H1 (cell line): Measurements from ENCODE around the gene BCL7B. TPM values are rescaled to one million over a fixed set of nuclear protein-coding genes. Genes with fewer than 3 reads are reported as not detected.

Experiments used
- CTCF ChIA-PET: fragments of 300-600 bp; sonication (Branson Sonifier 250); formaldehyde crosslinking; loops from one replicate; lab custom pipeline; 2021; ENCODE audit not compliant: partially characterized antibody; lab: Charles Lee
- POLR2A ChIA-PET: fragments of 300-600 bp; sonication (Branson Sonifier 250); formaldehyde crosslinking; loops from one replicate; lab custom pipeline; 2021; ENCODE audit warnings: inconsistent platforms; ENCODE audit not compliant: partially characterized antibody; lab: Charles Lee
- DNase-seq, 2 experiments: peaks; one replicate each; pipeline versions ENCODE4 v3.0.0 to v3.0.0-alpha.2; 2010 to 2022; ENCODE audit warnings: low spot score in 2 of 2, low read depth in 1 of 2, mixed read lengths in 1 of 2
- FAIRE-seq: peaks from 2 replicates; lab custom pipeline; 2011; peaks lifted over from hg19 to GRCh38; lab: Jason Lieb, UNC
- H2AFZ ChIP-seq: 2 replicates; pipeline ENCODE4 v1.8.1; 2012; ENCODE audit warnings: low read length, inconsistent platforms
- H2AK5ac ChIP-seq: 2 replicates; pipeline ENCODE4 v1.6.1; 2013; ENCODE audit warnings: low read depth, low read length
- H2BK120ac ChIP-seq: replicated peaks from 2 replicates; pipeline ENCODE3; 2013; ENCODE audit warnings: low read depth, low read length, inconsistent platforms
- H2BK12ac ChIP-seq: 2 replicates; pipeline ENCODE4 v1.6.1; 2013; ENCODE audit warnings: low read depth, low read length
- H2BK15ac ChIP-seq: 2 replicates; pipeline ENCODE4 v1.6.1; 2013; ENCODE audit warnings: low read length
- H2BK20ac ChIP-seq: 2 replicates; pipeline ENCODE4 v1.6.1; 2013; ENCODE audit warnings: low read length
- H2BK5ac ChIP-seq: 2 replicates; pipeline ENCODE4 v1.6.1; 2013; ENCODE audit warnings: low read depth, low read length
- H3K14ac ChIP-seq: 2 replicates; pipeline ENCODE4 v1.6.1; 2013; ENCODE audit warnings: inconsistent platforms; ENCODE audit not compliant: insufficient read length
- H3K18ac ChIP-seq: 2 replicates; pipeline ENCODE4 v1.6.1; 2013; ENCODE audit warnings: low read length; ENCODE audit errors: extremely low read depth
- H3K23ac ChIP-seq: 2 replicates; pipeline ENCODE4 v1.6.1; 2013; ENCODE audit warnings: inconsistent platforms; ENCODE audit not compliant: insufficient read length
- H3K23me2 ChIP-seq: 2 replicates; pipeline ENCODE4 v1.6.1; 2013; ENCODE audit warnings: low read depth, low read length
- H3K27ac ChIP-seq: 2 replicates; pipeline ENCODE4 v1.6.1; 2011; ENCODE audit warnings: low read depth, low read length, inconsistent platforms
- H3K27me3 ChIP-seq, 4 experiments: replicated peaks in 1 of 4; 1 replicate in 1 of 4; 2 replicates in 3 of 4; pipeline versions ENCODE4 v1.6.1 to v1.8.1; 2011 to 2013; ENCODE audit warnings: low read length in 3 of 4, mild to moderate bottlenecking in 3 of 4, inconsistent platforms in 2 of 4, mixed read lengths in 2 of 4, moderate library complexity in 1 of 4; ENCODE audit not compliant: control insufficient read depth in 3 of 4, insufficient read depth in 3 of 4; ENCODE audit errors: extremely low read depth in 1 of 4
- H3K36me3 ChIP-seq, 4 experiments: 2 replicates each; pipeline versions ENCODE4 v1.6.1 to v1.8.1; 2011 to 2013; ENCODE audit warnings: mild to moderate bottlenecking in 4 of 4, low read length in 3 of 4, moderate library complexity in 2 of 4, control low read depth in 1 of 4, inconsistent platforms in 1 of 4; ENCODE audit not compliant: insufficient read depth in 4 of 4, control insufficient read depth in 2 of 4
- H3K4ac ChIP-seq: replicated peaks from 2 replicates; pipeline ENCODE3; 2013; ENCODE audit warnings: low read length, low read depth, mixed read lengths, inconsistent platforms; ENCODE audit not compliant: insufficient read length
- H3K4me1 ChIP-seq, 4 experiments: replicated peaks in 1 of 4; 1 replicate in 1 of 4; 2 replicates in 3 of 4; pipeline versions ENCODE4 v1.6.1 to v1.8.1; 2011 to 2013; ENCODE audit warnings: low read length in 3 of 4, inconsistent platforms in 2 of 4, mixed read lengths in 1 of 4; ENCODE audit not compliant: insufficient read depth in 4 of 4, control insufficient read depth in 3 of 4
- H3K4me2 ChIP-seq, 2 experiments: 2 replicates each; pipeline versions ENCODE4 v1.6.1 to v1.8.1; 2011 to 2013; ENCODE audit warnings: low read depth in 2 of 2, low read length in 2 of 2, control low read depth in 1 of 2, inconsistent platforms in 1 of 2, mild to moderate bottlenecking in 1 of 2; ENCODE audit not compliant: insufficient read depth in 1 of 2
- H3K4me3 ChIP-seq, 4 experiments: fragments of 200-600, 300-600 bp in 1 of 4; sonication (generic), shearing (Covaris generic), sonication (Bioruptor Twin) in 1 of 4; 2 replicates each; pipeline versions ENCODE4 v1.5.1 to v1.8.1; 2011 to 2016; ENCODE audit warnings: low read length in 4 of 4, low read depth in 3 of 4, control low read depth in 2 of 4, inconsistent platforms in 2 of 4, mild to moderate bottlenecking in 2 of 4, mixed read lengths in 1 of 4, moderate library complexity in 1 of 4; ENCODE audit not compliant: insufficient read depth in 2 of 4; ENCODE audit errors: extremely low read depth in 1 of 4
- H3K56ac ChIP-seq: replicated peaks from 2 replicates; pipeline ENCODE3; 2013; ENCODE audit warnings: low read depth, mild to moderate bottlenecking, mixed read lengths, low read length, inconsistent platforms; ENCODE audit not compliant: insufficient read length
- H3K79me1 ChIP-seq: 2 replicates; pipeline ENCODE4 v1.6.1; 2013; ENCODE audit warnings: low read depth, low read length, control low read depth
- H3K79me2 ChIP-seq, 2 experiments: 2 replicates each; pipeline versions ENCODE4 v1.6.1 to v1.8.1; 2012 to 2013; ENCODE audit warnings: low read length in 2 of 2, mild to moderate bottlenecking in 2 of 2, inconsistent platforms in 1 of 2; ENCODE audit not compliant: insufficient read depth in 2 of 2, control insufficient read depth in 1 of 2
- H3K9ac ChIP-seq, 4 experiments: replicated peaks in 1 of 4; 1 replicate in 1 of 4; 2 replicates in 3 of 4; pipeline versions ENCODE4 v1.6.1 to v1.8.1; 2011 to 2013; ENCODE audit warnings: low read depth in 3 of 4, low read length in 3 of 4, control low read depth in 2 of 4, mild to moderate bottlenecking in 2 of 4, moderate library complexity in 2 of 4, inconsistent platforms in 1 of 4; ENCODE audit errors: extremely low read depth in 1 of 4
- H3K9me3 ChIP-seq, 2 experiments: 2 replicates each; pipeline versions ENCODE4 v1.6.1 to v1.8.1; 2012 to 2013; ENCODE audit warnings: mild to moderate bottlenecking in 2 of 2, moderate library complexity in 2 of 2, control low read depth in 1 of 2, inconsistent platforms in 1 of 2, low read depth in 1 of 2, low read length in 1 of 2, mixed read lengths in 1 of 2; ENCODE audit not compliant: insufficient read depth in 2 of 2
- H4K20me1 ChIP-seq, 2 experiments: replicated peaks in 1 of 2; 2 replicates each; pipeline versions ENCODE3 to v1.8.1; 2011 to 2013; ENCODE audit warnings: inconsistent platforms in 2 of 2, low read length in 2 of 2, mild to moderate bottlenecking in 1 of 2; ENCODE audit not compliant: insufficient read depth in 2 of 2, control insufficient read depth in 1 of 2
- H4K5ac ChIP-seq: 2 replicates; pipeline ENCODE4 v1.6.1; 2013; ENCODE audit warnings: low read length, low read depth, mixed read lengths, inconsistent platforms; ENCODE audit not compliant: insufficient read length
- H4K8ac ChIP-seq: 2 replicates; pipeline ENCODE4 v1.8.0; 2013; ENCODE audit warnings: mild to moderate bottlenecking, moderate library complexity, low read length, inconsistent platforms; ENCODE audit not compliant: insufficient read depth; ENCODE audit errors: extremely low read depth
- H4K91ac ChIP-seq: replicated peaks from 2 replicates; pipeline ENCODE3; 2013; ENCODE audit warnings: low read length, mixed read lengths, inconsistent platforms; ENCODE audit not compliant: insufficient read length
- CBX8 ChIP-seq: fragments of 300-800, 300-1000 bp; sonication (generic); IDR thresholded peaks from 2 replicates; pipeline ENCODE4 v1.7.1; 2016; ENCODE audit warnings: low read depth, low read length, borderline replicate concordance
- CEBPB ChIP-seq: IDR thresholded peaks from 2 replicates; pipeline ENCODE4 v1.6.1; 2012; ENCODE audit warnings: low read depth, low read length
- CHD1 ChIP-seq: IDR thresholded peaks from 2 replicates; pipeline ENCODE4 v1.6.1; 2012; ENCODE audit warnings: low read depth, low read length, improper control_type of control experiment
- CTBP2 ChIP-seq: IDR thresholded peaks from 2 replicates; pipeline ENCODE4 v1.7.0; 2011; ENCODE audit warnings: borderline replicate concordance, mild to moderate bottlenecking, moderate library complexity, mixed read lengths, low read length; ENCODE audit not compliant: insufficient read depth, insufficient read length
- FOSL1 ChIP-seq: IDR thresholded peaks from 2 replicates; pipeline ENCODE4 v1.6.1; 2011; ENCODE audit warnings: mild to moderate bottlenecking, low read depth, low read length, moderate library complexity; ENCODE audit not compliant: insufficient read depth
- KDM4A ChIP-seq: IDR thresholded peaks from one replicate; pipeline ENCODE4 v1.7.1; 2012; ENCODE audit warnings: low read depth, mild to moderate bottlenecking, moderate library complexity, low read length, inconsistent platforms; ENCODE audit not compliant: severe bottlenecking
- NANOG ChIP-seq: IDR thresholded peaks from 2 replicates; pipeline ENCODE4 v1.6.1; 2011; ENCODE audit warnings: low read length, low read depth, mild to moderate bottlenecking, inconsistent platforms; ENCODE audit not compliant: insufficient read depth, poor library complexity, severe bottlenecking
- PHF8 ChIP-seq: fragments of 200-600 bp; sonication (generic); conservative IDR thresholded peaks from 2 replicates; pipeline ENCODE4 v1.7.1; 2012; ENCODE audit warnings: low read depth, mild to moderate bottlenecking, inconsistent platforms, low read length, moderate library complexity
- RXRA ChIP-seq: IDR thresholded peaks from 2 replicates; pipeline ENCODE4 v1.6.1; 2011; ENCODE audit warnings: low read depth, mild to moderate bottlenecking, low read length, moderate library complexity; ENCODE audit not compliant: insufficient read depth
- SAP30 ChIP-seq: fragments of 300-600 bp; sonication (generic); IDR thresholded peaks from 2 replicates; pipeline ENCODE4 v1.7.1; 2012; ENCODE audit warnings: low read length, moderate library complexity, mild to moderate bottlenecking, inconsistent platforms; ENCODE audit not compliant: insufficient read depth, insufficient replicate concordance
- SIN3A ChIP-seq, 2 experiments: IDR thresholded peaks in 1 of 2; conservative IDR thresholded peaks in 1 of 2; 2 replicates each; pipeline ENCODE4 v1.6.1; 2011 to 2012; ENCODE audit warnings: low read length in 2 of 2, improper control_type of control experiment in 1 of 2, low read depth in 1 of 2, mild to moderate bottlenecking in 1 of 2
- SIX5 ChIP-seq: IDR thresholded peaks from 2 replicates; pipeline ENCODE4 v1.6.1; 2011; ENCODE audit warnings: mild to moderate bottlenecking, low read depth, low read length
- SP1 ChIP-seq: IDR thresholded peaks from 2 replicates; pipeline ENCODE4 v1.6.1; 2011; ENCODE audit warnings: low read depth, low read length
- SP2 ChIP-seq: IDR thresholded peaks from 2 replicates; pipeline ENCODE4 v1.6.1; 2012; ENCODE audit warnings: mild to moderate bottlenecking, low read length, inconsistent platforms
- WGBS, 2 experiments: shearing (Covaris generic) in 1 of 2; methylation state at CpG; one replicate each; pipeline versions ENCODE4 v1.1.6 to v1.1.7; 2013 to 2015; ENCODE audit warnings: low lambda C conversion rate in 2 of 2, mixed read lengths in 2 of 2, inconsistent platforms in 1 of 2, low coverage in 1 of 2, missing lambda C conversion rate in 1 of 2; ENCODE audit not compliant: insufficient replicate concordance in 2 of 2, insufficient coverage in 1 of 2, insufficient read length in 1 of 2; ENCODE audit errors: extremely low coverage in 1 of 2, missing lambda C conversion rate in 1 of 2; 5-methylcytosine and 5-hydroxymethylcytosine counted together
- polyA plus RNA-seq, 7 experiments: library from polyadenylated mRNA; depleted of rRNA in 3 of 7; stranded (reverse) in 5 of 7; unstranded in 2 of 7; fragments of >200 nt in 5 of 7; fragments of 200-250 nt in 2 of 7; gene quantifications; 1 replicate in 5 of 7; 2 replicates in 1 of 7; 4 replicates in 1 of 7; pipeline versions ENCODE4 v1.2.1 to v1.2.3, GENCODE V29; 2011 to 2013; ENCODE audit warnings: missing spikeins in 2 of 7, mixed read lengths in 2 of 7
- total RNA-seq: library from RNA; stranded (reverse); fragmentation: NEBNext Ultra II Directional; extraction: Animal tissue kit (Norgen Biotek cat#: 25700); gene quantifications from 2 replicates; pipeline ENCODE4 v1.2.1, GENCODE V29; 2021

Gene BCL7B
- total and polyA plus RNA-seq, 2 of the 8 experiments (the other 6 are each of a cell fraction or from before 2014, with no cell fraction given), result 24.9 to 44.6 TPM

DNA sequence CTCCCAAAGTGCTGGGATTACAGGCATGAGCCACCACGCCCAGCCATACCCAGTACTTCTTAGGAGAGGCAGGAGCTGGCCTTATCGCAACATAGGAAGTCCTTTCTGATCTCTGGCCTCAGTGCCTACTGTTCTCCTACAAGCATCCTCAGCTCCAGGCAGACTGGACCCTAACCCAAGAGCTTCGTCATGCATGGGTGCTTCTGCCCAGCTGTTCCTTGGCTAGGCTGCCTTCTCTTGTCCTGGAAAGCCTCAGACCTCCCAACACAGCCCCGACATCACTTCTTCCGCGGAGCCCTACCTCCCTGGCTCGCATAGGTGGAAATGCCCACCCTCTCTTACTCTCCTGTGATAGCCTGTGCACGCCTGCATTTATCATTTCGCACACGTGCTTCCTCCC, 15.8 kb downstream of the BCL7B start:
- Histone ChIP-seq H3K4me1 (no peaks in the 10 kb centered on the region), H3K14ac (no peak overlapping the region), H3K79me2 (no peaks in the 10 kb centered on the region; a peak in 1 of 4 replicates), H2AK5ac (no peak overlapping the region), H3K27me3 (no peaks in the 10 kb centered on the region), H3K4me2 (no peak overlapping the region), H4K20me1 (peaks cover 0 to 5% of the 10 kb centered on the region in 2 experiments), H2AFZ (no peak overlapping the region), H3K56ac (no peak overlapping the region), H4K8ac (no peak overlapping the region), H2BK15ac (no peak overlapping the region), H3K4ac (no peak overlapping the region), H3K9ac (no peak overlapping the region), H3K79me1 (peaks cover 3% of the 10 kb centered on the region; the same call in 1 of the 2 replicates), H3K36me3 (peaks cover 11 to 43% (median 24%) of the 10 kb centered on the region in 4 experiments; a peak in 7 of 8 replicates), H2BK5ac (no peak overlapping the region), H4K91ac (no peak overlapping the region), H2BK12ac (no peak overlapping the region), H3K23ac (no peak overlapping the region), H3K4me3 (no peak overlapping the region), H3K27ac (no peak overlapping the region), H2BK20ac (no peak overlapping the region), H3K18ac (no peak overlapping the region), H3K9me3 (no peaks in the 10 kb centered on the region), H2BK120ac (no peak overlapping the region), H3K23me2 (no peaks in the 10 kb centered on the region), H4K5ac (no peak overlapping the region)
- WGBS, 2 experiments, result 93% methylated on average over 10 of the region's 10 CpGs; no CpG with 5 or more reads in 1 of the 2 experiments
- ChIA-PET CTCF (interaction anchor here (1.1 kb wide), 1 partner anchor 126 kb away, joined by 3 read pairs; the partner anchor contains the start of gene VPS37D), POLR2A (interaction anchor here (1.0 to 1.8 kb wide), 2 partner anchors 15 to 20 kb away, joined by 4 to 8 read pairs; partner anchors contain the start of genes BAZ1B and BCL7B)
- FAIRE-seq (no peak), DNase-seq (no peak)
- TF ChIP-seq SP2, result no peak
- TF ChIP-seq PHF8, result no peak
- TF ChIP-seq SIN3A (conservative IDR thresholded peaks at IDR 0.05 in 1 of 2, IDR thresholded peaks at IDR 0.05 in 1 of 2; ENCODE audit: low read depth in 1 of 2, low read length in 2 of 2), result no peak
- TF ChIP-seq NANOG, result no peak
- no peak for TF ChIP-seq RXRA
- no peak for TF ChIP-seq SAP30
- TF ChIP-seq SP1, result no peak
- no peak for TF ChIP-seq FOSL1
- TF ChIP-seq SIX5, result no peak
- TF ChIP-seq CHD1, result no peak
- no peak for TF ChIP-seq CEBPB
- TF ChIP-seq CBX8, result no peak
- no peak for TF ChIP-seq CTBP2
- no peak for TF ChIP-seq KDM4A
